CD14-positive monocyte (primary cell): ENCODE data around the gene SPTB. TPM values are rescaled to one million over a fixed set of nuclear protein-coding genes. Genes with fewer than 3 reads are reported as not detected.
A peak's percentile ranks its signal among the peaks of the same experiment; 100 is the strongest.

Experiments
- DNase-seq, 3 donors: peaks; one replicate each; pipeline ENCODE4 v3.0.0-alpha.2; 2011 to 2022
- H2AFZ ChIP-seq: 2 replicates; pipeline ENCODE4 v1.6.0; 2012; ENCODE audit warnings: mild to moderate bottlenecking, low read depth, low read length, inconsistent platforms; ENCODE audit not compliant: insufficient read depth, poor library complexity, severe bottlenecking
- H3K27ac ChIP-seq, 2 donors: 1 replicate in 1 of 2; 2 replicates in 1 of 2; pipeline ENCODE4 v1.5.1; 2012 to 2013; ENCODE audit warnings: low read length in 2 of 2, control low read depth in 1 of 2, inconsistent platforms in 1 of 2, low read depth in 1 of 2, mild to moderate bottlenecking in 1 of 2
- H3K27me3 ChIP-seq, 2 donors: one replicate each; pipeline versions ENCODE4 v1.6.0 to v1.6.1; 2011 to 2013; ENCODE audit warnings: low read length in 2 of 2; ENCODE audit not compliant: control insufficient read depth in 2 of 2, insufficient read depth in 2 of 2
- H3K36me3 ChIP-seq, 2 donors: replicated peaks in 1 of 2; 1 replicate in 1 of 2; 2 replicates in 1 of 2; pipeline versions ENCODE4 v1.5.1 to v1.6.1; 2012 to 2013; ENCODE audit warnings: low read length in 2 of 2, control low read depth in 1 of 2, inconsistent platforms in 1 of 2, mild to moderate bottlenecking in 1 of 2; ENCODE audit not compliant: insufficient read depth in 2 of 2, control insufficient read depth in 1 of 2
- H3K4me1 ChIP-seq, 2 donors: 1 replicate in 1 of 2; 2 replicates in 1 of 2; pipeline versions ENCODE4 v1.5.1 to v1.6.1; 2012 to 2013; ENCODE audit warnings: low read length in 2 of 2, control low read depth in 1 of 2, inconsistent platforms in 1 of 2, mild to moderate bottlenecking in 1 of 2, moderate library complexity in 1 of 2; ENCODE audit not compliant: insufficient read depth in 2 of 2, control insufficient read depth in 1 of 2
- H3K4me2 ChIP-seq: replicated peaks from 2 replicates; pipeline ENCODE3; 2012; ENCODE audit warnings: low read length, moderate library complexity, mild to moderate bottlenecking; ENCODE audit not compliant: poor library complexity, severe bottlenecking; ENCODE audit errors: extremely low read depth
- H3K4me3 ChIP-seq, 3 experiments: fragments of 200-600 bp in 1 of 3; sonication (generic) in 1 of 3; replicated peaks in 1 of 3; 1 replicate in 2 of 3; 2 replicates in 1 of 3; pipeline ENCODE4 v1.5.1; 2011 to 2013; ENCODE audit warnings: low read length in 3 of 3, mild to moderate bottlenecking in 3 of 3, control low read depth in 2 of 3, low read depth in 2 of 3, inconsistent platforms in 1 of 3, moderate library complexity in 1 of 3
- H3K79me2 ChIP-seq: 2 replicates; pipeline ENCODE4 v1.6.0; 2012; ENCODE audit warnings: mild to moderate bottlenecking, control low read depth, inconsistent platforms, low read length, moderate library complexity; ENCODE audit not compliant: insufficient read depth
- H3K9ac ChIP-seq: 2 replicates; pipeline ENCODE4 v1.6.0; 2017; ENCODE audit warnings: low read length, mild to moderate bottlenecking; ENCODE audit not compliant: insufficient read depth, poor library complexity, severe bottlenecking
- H3K9me3 ChIP-seq, 2 donors: replicated peaks in 1 of 2; 1 replicate in 1 of 2; 2 replicates in 1 of 2; pipeline versions ENCODE4 v1.5.1 to v1.6.1; 2012 to 2013; ENCODE audit warnings: low read length in 2 of 2, control low read depth in 1 of 2; ENCODE audit not compliant: control insufficient read depth in 1 of 2, insufficient read depth in 1 of 2
- H4K20me1 ChIP-seq: 2 replicates; pipeline ENCODE4 v1.6.0; 2012; ENCODE audit warnings: mild to moderate bottlenecking, low read length, control low read depth, moderate library complexity; ENCODE audit not compliant: insufficient read depth
- H3K27ac Mint-ChIP-seq, 7 donors: one replicate each; pipeline ENCODE4 v1.8.0; 2020; ENCODE audit warnings: mild to moderate bottlenecking in 7 of 7, mixed read lengths in 7 of 7, moderate library complexity in 6 of 7, inconsistent platforms in 2 of 7
- H3K27me3 Mint-ChIP-seq, 3 donors: one replicate each; pipeline ENCODE4 v1.8.0; 2021 to 2022; ENCODE audit warnings: low read depth in 3 of 3, mild to moderate bottlenecking in 3 of 3, mixed read lengths in 3 of 3, moderate library complexity in 3 of 3, inconsistent platforms in 1 of 3
- H3K36me3 Mint-ChIP-seq, 2 donors: one replicate each; pipeline ENCODE4 v1.8.0; 2020; ENCODE audit warnings: mixed read lengths in 2 of 2, inconsistent platforms in 1 of 2, mild to moderate bottlenecking in 1 of 2
- H3K4me1 Mint-ChIP-seq: one replicate; pipeline ENCODE4 v1.8.0; 2020; ENCODE audit warnings: mild to moderate bottlenecking, mixed read lengths
- H3K4me3 Mint-ChIP-seq, 2 donors: one replicate each; pipeline ENCODE4 v1.8.0; 2020; ENCODE audit warnings: mild to moderate bottlenecking in 2 of 2, mixed read lengths in 2 of 2, moderate library complexity in 1 of 2
- H3K9me3 Mint-ChIP-seq, 7 donors: one replicate each; pipeline ENCODE4 v1.8.0; 2020 to 2022; ENCODE audit warnings: mixed read lengths in 7 of 7, mild to moderate bottlenecking in 6 of 7, moderate library complexity in 6 of 7, inconsistent platforms in 2 of 7
- CTCF ChIP-seq: fragments of 200-600 bp; IDR thresholded peaks from one replicate; pipeline ENCODE4 v1.8.0; 2022; ENCODE audit warnings: antibody characterized with exemption, mild to moderate bottlenecking
- WGBS: methylation state at CpG from one replicate; pipeline ENCODE4 v1.1.5; 2013; ENCODE audit warnings: missing lambda C conversion rate; ENCODE audit not compliant: insufficient coverage; 5-methylcytosine and 5-hydroxymethylcytosine counted together
- intact Hi-C, 2 donors: fragments of 100-400 bp; cut with micrococcal nuclease; formaldehyde crosslinking; loops; one replicate each; pipeline versions ENCODE4 v1.15.0 to v1.15.1; 2023
- polyA minus RNA-seq: library from RNA; depleted of rRNA, polyadenylated mRNA; stranded (reverse); fragments of >200 nt; gene quantifications from 2 replicates; pipeline ENCODE4 v1.2.3, GENCODE V29; 2012
- polyA plus RNA-seq, 3 donors: library from polyadenylated mRNA; depleted of rRNA in 1 of 3; unstranded in 2 of 3; stranded (reverse) in 1 of 3; fragments of 300-500 nt in 2 of 3; fragments of >200 nt in 1 of 3; fragmentation: Illumina TruSeq in 2 of 3; gene quantifications; 1 replicate in 2 of 3; 2 replicates in 1 of 3; pipeline ENCODE4 v1.2.3, GENCODE V29; 2012 to 2021
- total RNA-seq, 12 experiments: library from RNA in 1 of 12; stranded (reverse) in 1 of 12; fragments of 120-200 nt in 1 of 12; gene quantifications; one replicate each; pipeline ENCODE4 v1.2.4 and lab custom pipeline; 2013 to 2026; ENCODE audit warnings: mixed read lengths in 6 of 12, inconsistent platforms in 1 of 12

Gene SPTB
- total RNA-seq (2013): 0.13 TPM
- polyA plus RNA-seq: not detected
- under 0.01 and 0.56 TPM in 2 replicates for polyA minus RNA-seq
- 0 to 5.6 (median 0.31) reads per million in 11 experiments for total RNA-seq (lab: John Stamatoyannopoulos, UW)

GRCh38 chr14:64879635-64880220, at the start of gene SPTB:
Gene SPTB (minus strand): TSS chr14:64879907. CDS start chr14:64823094, 56,813 bp downstream.
- Histone ChIP-seq H3K27me3 (peaks cover 77 to 86% of the 10 kb centered on the region in 2 donors), H2AFZ (peak within 1 kb of the TSS; percentile 65), H4K20me1 (no peaks in the 10 kb centered on the region), H3K4me1 (peaks cover 2 to 19% of the 10 kb centered on the region in 2 donors), H3K4me3 (peak within 1 kb of the TSS in 2 of 3 experiments; percentile 0 to 60), H3K4me2 (peak within 1 kb of the TSS; percentile 66), H3K9ac (peak within 1 kb of the TSS; percentile 8), H3K79me2 (no peaks in the 10 kb centered on the region), H3K9me3 (peaks cover 0 to 10% of the 10 kb centered on the region in 2 donors), H3K27ac (no peak within 1 kb of the TSS), H3K36me3 (no peaks in the 10 kb centered on the region)
- no peak within 1 kb of the TSS for H3K27ac Mint-ChIP-seq
- peak within 1 kb of the TSS; percentile 67 to 84 for H3K4me3 Mint-ChIP-seq
- no peaks in the 10 kb centered on the region for H3K36me3 Mint-ChIP-seq
- under 1% methylated on average over 55 of the region's 61 CpGs for WGBS
- no peak for DNase-seq
- peaks cover 68 to 87% (median 80%) of the 10 kb centered on the region in 3 donors for H3K27me3 Mint-ChIP-seq
- H3K4me1 Mint-ChIP-seq: peaks cover 10% of the 10 kb centered on the region
- intact Hi-C loops: no loop called here
- H3K9me3 Mint-ChIP-seq: peaks cover 0 to 4% (median 0%) of the 10 kb centered on the region in 7 donors
- TF ChIP-seq CTCF: no peak

- H4K20me1 ChIP-seq: peaks cover 95% of the 10 kb centered on the region
- intact Hi-C loops: no loop called here
- no peaks in the 10 kb centered on the region for H3K4me1 Mint-ChIP-seq
- no peaks in the 10 kb centered on the region for H3K4me1 ChIP-seq
- 100% methylated on average over 3 of the region's 3 CpGs for WGBS
- DNase-seq: no peak
- H3K36me3 Mint-ChIP-seq: peaks cover 61 to 65% of the 10 kb centered on the region in 2 donors
- TF ChIP-seq CTCF: no peak
- no peak overlapping the region for H3K9ac ChIP-seq
- no peak overlapping the region for H3K4me3 ChIP-seq
- no peaks in the 10 kb centered on the region for H3K9me3 Mint-ChIP-seq
- H3K27me3 ChIP-seq: no peaks in the 10 kb centered on the region
- H3K79me2 ChIP-seq: peaks cover 33% of the 10 kb centered on the region
- H3K4me2 ChIP-seq: no peak overlapping the region
- no peaks in the 10 kb centered on the region for H3K27me3 Mint-ChIP-seq
- no peak overlapping the region for H3K27ac Mint-ChIP-seq
- no peak overlapping the region for H3K4me3 Mint-ChIP-seq
- no peak overlapping the region for H3K27ac ChIP-seq
- no peaks in the 10 kb centered on the region for H3K9me3 ChIP-seq
- peaks cover 91 to 100% of the 10 kb centered on the region in 2 donors for H3K36me3 ChIP-seq
- H2AFZ ChIP-seq: no peak overlapping the region
Observed at GRCh38 chr14:64929014-64929359, 49.3 kb upstream of the SPTB start.
